Activated T-cell treated with anti-CD3 and anti-CD28 coated beads for 48 hours (primary cell): ENCODE results near the gene SHLD2.
A peak's percentile ranks its signal among the peaks of the same experiment; 100 is the strongest.
"Not testable (repeated sequence)": the region's sequence is repeated elsewhere in the genome, so short reads cannot be mapped to it uniquely, and the experiment has no call there.

Experiments
- DNase-seq: peaks from one replicate; pipeline ENCODE4 v3.0.0-alpha.2; 2020; ENCODE audit warnings: low read depth

The SHLD2 gene

DNA sequence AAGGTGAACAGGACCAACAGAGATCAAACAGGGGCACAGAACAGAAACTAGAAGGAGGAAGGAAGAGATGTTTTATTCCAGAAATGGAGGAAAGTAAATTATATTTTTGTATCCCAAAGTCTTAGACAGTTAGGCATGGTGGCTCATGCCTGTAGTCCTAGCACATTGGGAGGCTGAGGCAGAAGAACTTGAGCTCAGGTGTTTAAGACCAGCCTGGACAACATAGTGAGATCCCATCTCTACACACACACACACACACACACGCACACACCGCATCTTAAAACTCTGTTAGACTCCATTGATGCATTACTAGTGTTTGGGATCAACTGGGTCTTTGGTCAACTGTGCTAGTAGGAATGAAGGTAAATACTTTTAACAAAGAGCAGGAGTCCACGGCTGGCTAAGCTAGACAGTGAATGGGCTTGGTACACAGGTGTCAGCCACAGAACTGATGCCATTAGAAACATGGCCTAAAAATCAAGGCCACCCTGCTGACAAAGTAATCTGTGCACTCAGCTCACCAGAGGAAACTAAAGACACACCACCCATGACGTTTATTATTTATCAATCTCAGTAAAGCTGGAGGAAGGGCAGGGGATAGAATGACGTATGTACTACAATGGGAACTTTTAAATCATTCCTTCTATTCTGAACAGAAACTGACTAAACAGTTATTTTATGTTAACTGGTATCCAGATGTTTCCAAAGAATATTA, 11.3 kb upstream of the SHLD2 start:
- DNase-seq: not testable (repeated sequence)

DNA sequence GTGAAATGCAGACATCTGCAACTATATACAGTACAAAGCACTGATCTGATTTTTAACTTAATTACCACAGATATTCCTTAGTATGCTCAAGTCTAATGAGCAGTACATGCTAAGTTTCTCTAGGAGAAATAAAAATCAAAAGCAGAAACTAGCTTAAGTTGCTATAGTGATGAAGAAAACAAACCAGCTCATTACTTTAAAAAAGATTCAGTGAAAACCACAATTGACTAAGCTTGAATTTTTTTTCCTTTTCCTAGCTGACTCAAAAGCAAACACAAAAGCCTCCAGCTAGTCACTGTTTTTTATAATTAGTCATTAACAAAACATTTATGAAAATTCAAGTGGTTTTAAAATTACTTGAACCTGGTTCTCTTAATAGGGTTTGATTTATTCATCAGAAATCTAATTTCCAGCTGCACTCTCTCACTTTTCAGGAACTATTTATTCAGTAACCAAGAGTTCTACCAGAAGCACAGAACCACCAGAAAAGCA, 10.7 kb upstream of the SHLD2 start:
- not testable (repeated sequence) for DNase-seq

DNA sequence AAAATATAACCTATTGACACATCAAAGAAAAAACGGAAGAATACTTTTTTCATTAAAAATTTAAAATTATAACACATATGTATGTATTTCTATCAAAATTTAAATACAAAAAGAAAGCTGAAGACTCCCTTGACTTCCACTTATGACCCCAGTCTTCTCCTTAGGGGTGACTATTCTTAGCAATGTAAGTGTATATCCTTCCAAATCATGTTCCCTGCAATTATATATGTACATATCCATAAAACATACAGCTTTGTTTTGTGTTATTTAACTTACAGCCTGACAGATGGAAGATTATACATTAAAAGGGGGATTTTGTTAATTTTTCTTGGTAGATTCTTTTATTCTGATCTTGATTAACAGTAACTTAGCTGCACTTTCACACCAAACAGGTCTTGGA, 9.5 kb upstream of the SHLD2 start:
- DNase-seq: no peak

DNA sequence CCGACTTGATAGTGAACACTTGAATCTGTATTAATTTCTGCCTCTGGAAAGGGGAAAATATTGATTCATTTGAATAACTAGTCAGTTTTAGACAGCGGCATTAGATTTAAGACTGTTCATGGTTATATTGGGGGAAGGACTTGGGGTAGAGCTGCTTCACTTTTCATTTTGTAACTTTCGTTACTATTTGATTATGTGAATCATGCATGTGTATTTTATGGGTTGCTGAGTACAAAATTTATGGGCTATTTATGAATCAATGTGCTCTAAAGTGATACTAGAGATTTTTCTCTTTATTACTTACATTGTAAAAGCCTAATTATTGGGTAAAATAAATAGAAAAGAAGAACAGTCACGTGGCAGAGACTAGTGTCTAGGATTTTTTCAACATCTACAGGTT, 5.3 kb upstream of the SHLD2 start:
- DNase-seq: no peak

DNA sequence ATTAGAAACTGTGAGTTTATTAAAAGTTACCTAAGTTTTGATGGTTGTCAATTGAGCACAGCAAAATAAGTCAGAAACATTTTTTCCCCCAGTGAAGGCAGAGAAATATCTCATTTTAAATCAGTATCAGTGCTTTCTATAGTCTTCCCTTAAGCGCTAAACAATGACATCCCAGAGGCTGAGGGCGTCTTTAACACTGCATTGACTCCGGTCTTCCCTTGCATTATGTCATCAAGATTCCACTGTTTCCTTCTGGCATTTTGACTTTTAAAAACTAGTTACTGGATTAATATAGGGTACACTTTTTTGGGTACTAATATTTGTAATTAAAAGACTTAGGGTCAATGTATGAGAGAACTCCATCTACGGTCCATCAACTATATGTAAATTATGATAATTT, 4.2 kb upstream of the SHLD2 start:
- no peak for DNase-seq

DNA sequence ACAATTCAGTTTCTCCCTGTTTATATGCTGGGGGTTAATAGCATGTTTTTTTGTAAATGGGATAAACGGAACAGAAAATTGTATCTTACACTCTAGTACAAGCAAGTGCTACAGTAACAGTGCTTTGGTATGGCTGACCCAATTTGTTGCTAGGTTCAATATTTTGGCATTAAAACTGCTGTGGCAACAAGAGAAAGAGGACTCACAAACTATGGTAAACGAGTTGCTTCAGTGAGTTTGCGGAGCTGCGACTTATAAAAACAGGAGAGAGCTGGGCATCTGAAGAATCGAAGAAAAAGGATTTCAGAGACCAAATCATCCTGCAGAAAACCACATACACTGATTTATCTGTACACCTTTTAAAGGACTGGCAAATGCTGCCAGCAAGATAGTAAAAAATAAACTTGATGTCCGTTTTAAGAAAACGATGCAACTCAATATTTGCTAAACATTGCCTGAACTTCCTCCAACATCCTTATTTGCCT, 2.6 kb upstream of the SHLD2 start:
- no peak for DNase-seq

DNA sequence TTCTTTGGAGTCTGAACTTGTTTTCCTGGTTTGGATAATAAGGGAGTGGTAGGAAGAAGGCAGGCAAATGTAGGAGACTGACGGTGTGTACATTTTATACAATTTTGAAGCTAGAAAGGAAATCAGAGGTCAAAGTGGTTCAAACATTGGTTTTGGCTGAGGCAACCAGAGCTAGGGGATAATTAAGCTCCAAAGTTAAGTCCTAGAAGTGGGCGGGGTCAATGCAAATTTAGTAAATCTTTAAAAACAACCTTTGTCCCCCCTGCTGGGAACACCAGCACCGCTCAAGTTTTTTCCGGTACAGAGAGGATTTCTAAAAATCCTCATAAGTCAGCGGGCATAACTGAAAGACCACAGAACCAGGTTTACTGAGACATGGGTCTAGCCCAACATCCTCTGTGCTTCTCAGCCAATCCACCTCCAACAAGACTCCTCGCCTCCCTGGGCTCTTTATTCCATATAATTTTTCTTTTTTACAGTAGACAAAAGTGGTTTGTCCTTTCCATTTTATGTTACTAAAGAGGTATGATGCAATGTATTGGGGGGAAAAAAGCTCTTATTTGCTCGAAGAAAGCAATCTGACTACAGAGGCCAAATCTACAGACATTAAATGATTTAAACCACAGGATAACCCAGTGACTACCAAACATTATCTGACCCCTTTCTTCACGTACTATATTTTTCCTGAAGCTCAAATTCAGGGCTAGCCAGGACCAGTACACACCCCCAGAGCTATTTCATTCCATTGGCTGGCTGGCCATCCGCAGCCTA, 2.0 kb upstream of the SHLD2 start:
- no peak for DNase-seq

DNA sequence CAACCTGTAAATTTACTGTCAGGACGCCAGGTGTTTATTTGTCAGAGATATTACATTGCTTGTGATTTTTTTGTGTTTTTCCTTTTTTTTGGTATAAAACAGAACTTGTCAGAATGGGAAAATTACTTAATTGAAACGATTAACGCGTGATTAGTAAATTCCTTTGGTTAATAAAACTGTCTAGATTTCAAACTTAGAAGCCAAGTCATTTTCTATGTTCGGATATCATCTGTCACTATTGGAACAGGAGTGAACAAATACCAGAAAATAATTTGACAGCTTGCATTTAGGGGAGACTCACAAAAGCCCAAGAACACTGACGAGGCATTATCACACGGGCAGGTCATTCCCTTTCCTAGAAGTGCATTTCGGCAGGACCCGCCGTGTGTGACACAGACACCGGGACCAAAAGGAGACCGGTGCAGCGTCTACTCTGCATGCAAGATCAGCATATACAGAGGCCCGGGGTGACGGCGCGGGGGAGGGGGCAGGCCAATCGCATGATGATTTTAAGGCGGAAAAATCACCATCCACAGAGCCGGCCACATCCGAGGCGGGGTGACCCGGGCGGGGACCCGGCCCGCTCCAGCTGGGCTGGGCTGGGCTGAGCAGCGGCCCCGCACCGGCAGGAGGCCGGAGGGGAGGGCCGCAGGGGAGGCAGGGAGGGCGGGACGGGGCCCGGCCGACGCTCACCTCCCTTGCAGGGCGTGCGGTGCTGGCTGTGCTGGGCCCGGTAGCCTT, 1.2 kb upstream of the SHLD2 start:
- peak; percentile 69 for DNase-seq

DNA sequence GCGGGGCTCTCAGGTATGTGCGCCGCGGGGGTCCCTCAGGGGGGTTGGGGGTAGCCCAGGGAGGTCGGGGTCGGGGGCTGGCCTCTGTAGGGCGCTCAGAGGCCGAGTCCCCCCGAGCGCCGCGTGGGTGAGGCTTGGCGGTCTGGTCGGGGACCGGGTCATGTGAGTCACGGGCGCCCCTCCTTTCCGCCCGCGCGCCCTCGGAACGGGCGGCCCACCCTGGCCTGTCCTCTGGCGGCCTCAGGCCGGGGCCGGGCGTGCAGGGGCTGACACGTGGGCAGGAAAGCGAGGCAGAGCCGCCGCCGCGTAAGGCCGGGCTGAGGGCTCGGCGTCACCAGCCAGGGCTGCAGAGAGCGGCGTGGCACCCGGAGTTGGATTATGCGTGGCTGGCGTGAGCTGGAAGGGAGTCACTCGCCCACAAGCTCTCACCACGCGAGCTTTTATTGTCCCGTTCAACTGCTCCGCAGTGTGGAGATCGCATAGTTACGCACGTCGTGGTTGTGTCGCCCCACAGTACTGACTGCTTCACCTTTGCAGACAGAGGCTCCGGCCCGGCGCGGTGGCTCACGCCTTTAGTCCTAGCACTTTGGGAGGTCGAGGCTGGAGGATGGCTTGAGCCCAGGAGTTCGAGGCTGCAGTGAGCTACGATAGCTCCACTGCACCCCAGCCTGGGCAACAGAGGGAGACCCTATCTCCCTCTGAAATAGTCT, 385 bp downstream of the SHLD2 start:
- DNase-seq: peak; percentile 73

DNA sequence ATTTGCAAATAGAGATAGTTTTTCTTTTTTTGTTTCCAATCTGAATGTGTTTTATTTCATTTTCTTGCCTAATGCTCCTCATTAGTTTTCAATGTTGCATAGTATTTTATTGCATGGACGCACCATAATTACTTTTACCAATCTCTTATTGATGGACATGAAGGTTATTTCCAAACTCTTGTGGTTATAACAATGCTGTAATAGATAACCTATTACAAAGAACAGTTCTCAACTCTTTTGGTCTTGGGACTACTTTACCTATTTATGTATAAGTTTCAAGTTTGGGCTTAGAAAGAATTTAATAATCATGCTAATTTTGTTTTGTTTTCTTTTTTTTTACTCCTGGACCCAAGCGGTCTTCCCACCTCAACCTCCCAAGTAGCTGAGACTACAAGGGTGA, 7.0 kb downstream of the SHLD2 start:
- DNase-seq: no peak

DNA sequence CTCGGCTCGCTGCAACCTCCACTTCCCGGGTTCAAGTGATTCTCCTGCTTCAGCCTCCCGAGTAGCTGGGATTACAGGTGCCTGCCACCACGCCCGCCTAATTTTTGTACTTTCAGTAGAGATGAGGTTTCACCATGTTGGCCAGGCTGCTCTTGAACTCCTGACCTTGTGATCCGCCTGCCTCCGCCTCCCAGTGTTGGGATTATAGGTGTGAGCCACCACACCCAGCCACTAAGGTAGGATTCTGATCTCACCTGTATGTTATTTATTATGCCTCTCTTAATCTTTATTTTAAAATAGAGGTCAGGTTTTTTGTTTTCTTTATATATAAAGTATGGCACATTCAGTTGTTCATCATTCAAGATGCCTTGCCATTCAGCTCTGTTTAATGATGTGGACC, 9.7 kb downstream of the SHLD2 start:
- DNase-seq: not testable (repeated sequence)

DNA sequence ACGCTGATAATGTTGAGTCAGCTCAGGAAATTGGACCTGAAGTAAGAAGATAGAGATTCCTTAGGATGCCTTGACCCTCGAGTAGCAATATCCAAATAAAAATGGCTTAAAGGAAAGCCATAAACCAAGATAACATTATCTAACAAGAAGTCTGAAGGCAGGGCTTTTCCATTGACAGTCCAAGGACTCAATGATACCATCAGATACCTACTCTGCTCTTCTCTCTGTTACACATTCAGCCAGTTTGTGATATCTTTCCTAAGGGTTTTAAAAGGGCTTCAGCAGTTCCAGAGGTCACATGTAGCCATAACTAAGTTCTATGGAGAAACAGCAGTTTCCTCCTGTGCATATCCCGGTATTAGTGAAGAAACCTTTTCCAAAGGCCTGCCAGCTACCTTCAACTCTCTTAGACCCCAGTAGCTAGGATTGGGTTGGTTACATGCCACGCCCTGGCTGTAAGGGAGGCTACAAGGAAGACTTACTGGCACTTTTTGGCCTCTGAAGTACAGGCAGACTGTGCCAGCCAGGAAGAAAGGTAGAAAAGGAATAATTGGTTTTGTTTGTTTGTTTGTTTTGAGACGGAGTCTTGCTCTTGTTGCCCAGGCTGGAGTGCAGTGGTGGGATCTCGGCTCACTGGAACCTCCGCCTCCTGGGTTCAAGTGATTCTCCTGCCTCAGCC, 10.6 kb downstream of the SHLD2 start:
- no peak for DNase-seq

DNA sequence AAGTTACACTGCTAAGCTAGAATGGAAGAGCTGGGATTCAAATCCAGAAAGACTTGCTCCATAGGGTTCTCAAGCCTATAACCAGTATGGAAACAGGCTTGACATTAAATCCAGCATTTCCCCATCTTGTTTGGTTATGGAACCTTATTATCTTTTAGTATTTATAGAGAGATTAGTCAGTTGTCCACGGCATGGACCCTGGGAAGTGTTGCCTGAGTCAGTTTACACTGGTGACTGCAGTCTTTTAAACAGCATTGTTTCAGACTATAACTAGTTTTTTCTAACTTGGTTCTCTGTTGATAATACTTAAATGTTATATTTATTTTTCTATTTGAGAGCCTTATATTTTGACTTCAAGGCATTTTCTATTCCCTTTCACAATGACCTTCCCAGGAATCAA, 23.1 kb downstream of the SHLD2 start:
- DNase-seq: not testable (repeated sequence)

DNA sequence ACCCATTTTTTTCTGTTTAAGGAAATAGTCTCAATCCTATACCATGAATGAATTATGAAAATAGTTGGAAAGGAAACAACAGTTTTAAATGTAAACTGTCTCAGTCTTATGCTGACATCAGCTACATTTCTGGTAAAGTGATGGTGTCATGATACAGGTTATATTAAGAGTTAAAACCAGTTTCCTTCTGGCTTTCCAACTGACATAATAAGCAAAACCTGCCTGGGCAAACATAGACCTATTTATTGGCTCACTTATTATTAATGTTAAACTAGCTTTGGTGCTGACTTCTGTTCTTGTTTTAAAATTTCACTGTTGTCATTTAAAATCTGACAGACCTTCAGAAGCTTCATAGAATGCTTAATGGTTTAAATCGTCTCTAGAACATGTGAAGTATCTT, 24.0 kb downstream of the SHLD2 start:
- not testable (repeated sequence) for DNase-seq

DNA sequence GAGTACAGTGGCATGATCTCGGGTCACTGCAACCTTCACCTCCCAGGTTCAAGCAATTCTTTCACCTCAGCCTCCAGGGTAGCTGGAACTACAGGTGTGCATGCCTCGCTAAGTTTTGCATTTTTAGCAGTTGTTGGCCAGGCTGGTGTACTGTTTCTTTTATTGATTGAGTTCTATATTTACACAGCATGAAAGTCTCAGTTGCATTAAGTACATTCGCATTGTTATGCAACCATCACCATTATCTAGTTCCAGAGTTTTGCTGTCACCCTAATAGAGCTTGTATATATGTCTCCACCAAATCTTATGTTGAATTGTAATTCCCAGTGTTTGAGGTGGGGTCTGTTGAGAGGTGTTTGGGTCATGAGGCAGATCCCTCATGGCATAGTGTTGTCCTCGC, 28.3 kb downstream of the SHLD2 start:
- not testable (repeated sequence) for DNase-seq

DNA sequence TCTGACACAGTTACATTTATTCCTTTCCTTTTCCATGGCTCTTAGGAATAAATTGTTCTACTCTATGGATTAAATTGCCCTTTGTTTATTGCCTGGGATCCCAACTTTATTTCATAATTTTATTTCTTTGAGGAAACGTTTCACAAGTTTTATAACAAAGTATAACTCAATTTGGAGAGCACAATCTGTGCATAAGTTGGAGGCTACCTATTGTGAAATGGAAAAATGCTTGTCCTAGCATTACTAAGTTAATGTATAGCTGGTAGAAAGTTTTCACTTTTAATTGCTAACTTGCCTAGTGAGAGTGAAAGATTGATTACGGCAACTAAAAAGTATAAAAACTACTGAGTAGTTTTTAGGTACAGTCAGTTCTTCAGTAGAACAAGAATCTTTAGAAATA, 32.0 kb downstream of the SHLD2 start:
- DNase-seq: not testable (repeated sequence)

DNA sequence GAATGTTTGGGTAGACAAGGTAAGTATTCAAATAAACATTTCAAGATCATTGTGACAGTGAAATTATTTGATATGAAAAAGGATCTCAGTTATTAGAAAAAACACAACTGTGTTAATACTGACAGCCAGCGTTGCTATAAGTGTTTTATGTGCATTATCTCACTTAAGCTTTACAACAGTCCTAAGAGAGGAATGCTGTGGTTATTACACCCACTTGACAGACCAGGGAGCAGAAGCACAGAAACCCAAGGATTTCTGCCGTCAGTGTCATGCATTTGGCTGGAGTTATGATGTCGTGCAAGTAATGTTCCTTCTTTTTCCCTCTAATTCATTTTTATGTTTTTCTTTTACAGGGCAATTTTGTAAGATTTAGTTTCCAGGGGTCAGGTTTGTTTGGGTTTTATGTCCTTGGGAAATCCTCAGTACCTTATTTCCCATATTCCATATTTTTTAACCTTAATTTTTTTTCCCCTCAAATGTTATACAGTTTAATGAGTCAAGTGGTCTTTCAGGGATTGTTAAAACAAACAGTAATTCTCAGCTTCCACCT, 32.7 kb downstream of the SHLD2 start:
- DNase-seq: not testable (repeated sequence)

DNA sequence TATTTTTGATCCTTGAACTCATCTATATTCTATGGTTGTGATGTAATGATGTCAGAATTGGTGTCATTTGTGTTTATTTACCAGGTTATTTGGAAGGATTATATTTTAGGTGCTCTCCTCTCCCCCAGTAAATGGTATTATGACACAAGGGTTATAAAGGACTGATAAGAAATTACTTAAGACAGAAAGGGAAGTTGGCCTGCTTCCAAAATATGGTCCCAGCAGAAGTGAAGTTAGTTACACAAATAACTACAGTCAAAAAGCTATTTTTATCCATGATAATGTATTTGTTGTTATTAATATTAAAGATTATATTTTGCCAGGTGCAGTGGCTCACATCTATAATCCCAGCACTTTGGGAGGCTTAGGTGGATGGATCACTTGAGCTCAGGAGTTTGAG, 37.2 kb downstream of the SHLD2 start:
- not testable (repeated sequence) for DNase-seq

DNA sequence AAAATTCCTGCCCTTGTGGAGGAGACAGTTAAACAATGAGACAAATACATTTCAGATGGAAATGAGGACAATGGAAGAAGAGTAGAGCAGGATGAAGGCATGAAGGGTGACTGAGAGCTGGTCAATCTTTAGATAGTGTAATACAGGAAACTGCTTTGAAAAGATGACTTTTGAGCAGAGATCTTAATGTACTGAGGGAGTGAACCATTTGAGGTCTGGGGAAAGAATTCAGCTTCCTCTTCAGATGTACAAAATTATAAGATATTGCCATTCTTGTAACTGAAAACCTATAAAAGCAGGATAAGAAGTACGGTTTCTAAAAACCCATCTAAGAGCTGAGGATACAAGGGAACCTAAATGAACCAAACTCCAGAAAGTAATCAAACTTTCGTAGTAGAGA, 38.9 kb downstream of the SHLD2 start:
- DNase-seq: not testable (repeated sequence)

DNA sequence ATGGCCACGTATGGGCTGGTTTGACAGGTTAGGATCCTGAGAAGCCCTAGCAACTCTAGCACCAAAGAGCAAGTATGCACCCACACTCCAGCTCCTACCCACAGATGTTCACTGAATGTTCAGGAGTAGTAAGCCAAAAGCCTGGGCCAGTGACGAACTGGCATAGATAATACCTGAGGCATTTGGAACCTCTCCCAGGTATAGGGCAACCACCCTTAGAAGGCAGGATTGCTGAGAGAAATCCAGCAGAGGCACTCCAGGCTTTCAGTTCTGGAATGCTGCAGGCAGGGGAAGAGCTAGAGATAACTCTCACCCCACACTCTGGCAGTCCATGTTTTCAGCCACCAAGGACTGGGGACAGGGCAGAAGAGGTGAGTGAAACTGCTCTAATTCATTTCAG, 39.4 kb downstream of the SHLD2 start:
- not testable (repeated sequence) for DNase-seq

DNA sequence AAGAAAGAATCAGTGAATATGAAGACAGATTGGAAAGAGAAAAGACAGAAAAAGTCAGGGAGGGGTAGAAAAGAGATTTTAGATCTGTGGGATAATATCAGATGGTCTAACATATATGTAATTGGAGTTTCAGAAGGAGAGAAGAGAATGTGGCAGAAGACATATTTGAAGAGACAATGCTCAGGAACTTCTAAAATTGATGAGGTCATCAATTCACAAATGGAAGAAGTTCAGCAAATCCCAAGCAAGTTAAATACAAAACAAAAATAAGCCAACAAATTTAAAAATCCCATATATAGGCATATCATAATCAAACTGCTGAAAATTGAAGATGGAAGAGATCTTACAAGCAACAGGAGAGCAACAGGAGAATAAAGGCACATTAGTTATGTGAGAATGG, 42.5 kb downstream of the SHLD2 start:
- not testable (repeated sequence) for DNase-seq
